ENCODE results near the gene SLC25A53.

DNA sequence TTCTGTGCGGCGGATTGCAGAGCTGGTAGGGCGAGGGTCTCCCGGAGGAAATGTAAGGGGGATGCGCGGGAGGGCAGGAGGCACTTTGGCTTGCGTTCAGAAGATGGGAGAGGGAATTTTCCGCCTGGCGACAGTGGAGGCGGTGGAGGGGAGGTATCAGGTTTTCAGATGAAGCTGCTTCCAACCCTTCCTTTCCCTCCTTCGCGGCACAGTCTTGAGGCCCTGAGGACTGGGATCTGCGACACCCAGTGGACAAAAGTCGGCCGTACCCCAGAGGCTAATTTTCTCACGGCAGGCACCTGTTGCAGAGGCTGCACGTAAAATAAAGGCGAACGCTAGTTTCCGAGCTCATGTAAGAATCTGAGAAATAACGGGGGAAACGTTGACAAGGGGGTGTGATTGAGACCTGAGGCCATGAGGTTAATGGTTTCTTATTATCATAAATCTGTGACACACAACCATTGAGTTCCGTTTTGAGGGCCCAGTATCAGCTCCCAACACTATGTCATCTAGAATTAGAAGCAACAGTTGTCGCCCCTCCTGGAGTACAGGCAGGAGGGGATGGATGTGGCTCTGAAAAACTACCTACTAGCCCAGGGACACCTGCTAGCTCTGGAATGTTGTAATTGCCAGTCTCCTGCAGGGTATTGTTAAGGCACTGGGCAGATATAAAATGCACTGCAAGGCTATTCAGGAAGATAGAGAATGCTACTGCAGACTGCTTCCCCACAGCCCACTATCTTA lies 43.4 kb downstream of the SLC25A53 start:
- TF ChIP-seq ZFX (IDR thresholded peaks at IDR 0.05) (no peak), CTCF (conservative IDR thresholded peaks at IDR 0.05) (peak; percentile 70)
